Endodermal cell (in vitro differentiated cells): ENCODE results near the gene TMEM198. TPM values are rescaled to one million over a fixed set of nuclear protein-coding genes. Genes with fewer than 3 reads are reported as not detected.

Experiments
- DNase-seq: peaks from one replicate; pipeline ENCODE4 v3.0.0-alpha.2; 2017
- H3K27ac ChIP-seq: 2 replicates; pipeline ENCODE4 v1.5.1; 2013; ENCODE audit warnings: mild to moderate bottlenecking, low read depth, low read length, moderate library complexity
- H3K27me3 ChIP-seq: 2 replicates; pipeline ENCODE4 v1.6.1; 2013; ENCODE audit warnings: mild to moderate bottlenecking, low read length, moderate library complexity; ENCODE audit not compliant: insufficient read depth, control insufficient read depth, poor library complexity, severe bottlenecking
- H3K36me3 ChIP-seq: 2 replicates; pipeline ENCODE4 v1.7.0; 2013; ENCODE audit warnings: mild to moderate bottlenecking, low read length, moderate library complexity; ENCODE audit not compliant: control insufficient read depth, insufficient read depth
- H3K4me1 ChIP-seq: one replicate; pipeline ENCODE4 v1.7.0; 2013; ENCODE audit warnings: low read length; ENCODE audit not compliant: control insufficient read depth, insufficient read depth
- H3K4me3 ChIP-seq: 2 replicates; pipeline ENCODE4 v1.5.1; 2013; ENCODE audit warnings: mild to moderate bottlenecking, low read length, moderate library complexity
- H3K9ac ChIP-seq: 2 replicates; pipeline ENCODE4 v1.6.1; 2013; ENCODE audit warnings: mild to moderate bottlenecking, low read length, moderate library complexity; ENCODE audit not compliant: poor library complexity, severe bottlenecking; ENCODE audit errors: extremely low read depth
- H3K9me3 ChIP-seq: 2 replicates; pipeline ENCODE4 v1.6.1; 2013; ENCODE audit warnings: mild to moderate bottlenecking, low read length, moderate library complexity; ENCODE audit not compliant: control insufficient read depth
- H3K27ac Mint-ChIP-seq: 2 replicates; pipeline ENCODE4 v1.8.0; 2020; ENCODE audit warnings: mixed read lengths
- H3K27me3 Mint-ChIP-seq: 2 replicates; pipeline ENCODE4 v1.8.0; 2021; ENCODE audit warnings: mild to moderate bottlenecking, mixed read lengths; ENCODE audit not compliant: insufficient read depth
- H3K36me3 Mint-ChIP-seq: 2 replicates; pipeline ENCODE4 v1.8.0; 2020; ENCODE audit warnings: low read depth, mixed read lengths
- H3K4me1 Mint-ChIP-seq: 2 replicates; pipeline ENCODE4 v1.8.0; 2020; ENCODE audit warnings: mixed read lengths
- H3K4me3 Mint-ChIP-seq: 2 replicates; pipeline ENCODE4 v1.8.0; 2020; ENCODE audit warnings: mild to moderate bottlenecking, moderate library complexity, mixed read lengths
- H3K9me3 Mint-ChIP-seq: 2 replicates; pipeline ENCODE4 v1.8.0; 2020; ENCODE audit warnings: mild to moderate bottlenecking, mixed read lengths
- CTCF ChIP-seq: fragments of 200-600 bp; sonication (generic); conservative IDR thresholded peaks from 2 replicates; pipeline ENCODE4 v1.5.0; 2021; ENCODE audit warnings: antibody characterized with exemption, mild to moderate bottlenecking
- WGBS, 2 experiments: methylation state at CpG; one replicate each; pipeline versions ENCODE4 v1.1.5 to v1.1.7; 2013; ENCODE audit warnings: missing lambda C conversion rate in 2 of 2, mixed read lengths in 1 of 2; ENCODE audit not compliant: insufficient coverage in 1 of 2, insufficient read length in 1 of 2; 5-methylcytosine and 5-hydroxymethylcytosine counted together
- total RNA-seq, 2 donors: library from RNA; stranded (reverse); fragmentation: NEBNext Ultra II Directional in 1 of 2; extraction: Animal tissue kit (Norgen Biotek cat#: 25700) in 1 of 2; gene quantifications; 2 replicates in 1 of 2; 3 replicates in 1 of 2; pipeline ENCODE4 v1.2.1, GENCODE V29; 2021

The TMEM198 gene
- total RNA-seq, 2 donors from 2014 or later: 2.6 to 3.9 TPM

- peaks cover 51% of the 10 kb centered on the region for H3K36me3 Mint-ChIP-seq
- WGBS, 2 experiments: 93% methylated on average over 3 to 18 of the region's 20 CpGs
- H3K4me1 ChIP-seq: peaks cover 8% of the 10 kb centered on the region
- H3K4me1 Mint-ChIP-seq: peaks cover 29% of the 10 kb centered on the region
- no peaks in the 10 kb centered on the region for H3K9me3 ChIP-seq
- no peak overlapping the region for H3K9ac ChIP-seq
- H3K27me3 Mint-ChIP-seq: peaks cover 5% of the 10 kb centered on the region
- H3K9me3 Mint-ChIP-seq: no peaks in the 10 kb centered on the region
- no peak overlapping the region for H3K27ac ChIP-seq
- no peak overlapping the region for H3K4me3 ChIP-seq
- no peak for TF ChIP-seq CTCF
- H3K4me3 Mint-ChIP-seq: no peak overlapping the region
- no peaks in the 10 kb centered on the region for H3K27me3 ChIP-seq
- H3K36me3 ChIP-seq: no peaks in the 10 kb centered on the region
- no peak for DNase-seq
- H3K27ac Mint-ChIP-seq: no peak overlapping the region
Observed at GRCh38 chr2:219559156-219559915, 15.5 kb downstream of the TMEM198 start.

GRCh38 chr2:219560037-219560892 lies 16.4 kb downstream of the TMEM198 start:
- H3K9ac ChIP-seq: no peak overlapping the region
- 49 to 53% methylated on average over 2 to 7 of the region's 8 CpGs for WGBS, 2 experiments
- Mint-ChIP-seq H3K4me1 (peaks cover 29% of the 10 kb centered on the region), H3K27me3 (peaks cover 3% of the 10 kb centered on the region), H3K9me3 (no peaks in the 10 kb centered on the region), H3K27ac (peak overlapping the region; percentile 79), H3K4me3 (no peak overlapping the region), H3K36me3 (peaks cover 53% of the 10 kb centered on the region)
- peak; percentile 95 for TF ChIP-seq CTCF
- H3K36me3 ChIP-seq: no peaks in the 10 kb centered on the region
- no peaks in the 10 kb centered on the region for H3K9me3 ChIP-seq
- no peaks in the 10 kb centered on the region for H3K27me3 ChIP-seq
- DNase-seq: no peak
- no peak overlapping the region for H3K4me3 ChIP-seq
- H3K27ac ChIP-seq: no peak overlapping the region
- H3K4me1 ChIP-seq: peaks cover 8% of the 10 kb centered on the region

- 81% methylated on average over 3 of the region's 3 CpGs; no CpG with 5 or more reads in 1 of the 2 experiments for WGBS, 2 experiments
- peak overlapping the region; percentile 79 for H3K27ac Mint-ChIP-seq
- peaks cover 32% of the 10 kb centered on the region for H3K4me1 Mint-ChIP-seq
- H3K4me3 ChIP-seq: no peak overlapping the region
- H3K27me3 Mint-ChIP-seq: peaks cover 3% of the 10 kb centered on the region
- no peak for DNase-seq
- H3K36me3 ChIP-seq: no peaks in the 10 kb centered on the region
- no peak for TF ChIP-seq CTCF
- H3K36me3 Mint-ChIP-seq: peaks cover 55% of the 10 kb centered on the region
- H3K4me1 ChIP-seq: peaks cover 8% of the 10 kb centered on the region
- no peaks in the 10 kb centered on the region for H3K9me3 Mint-ChIP-seq
- H3K27me3 ChIP-seq: no peaks in the 10 kb centered on the region
- no peak overlapping the region for H3K27ac ChIP-seq
- no peak overlapping the region for H3K4me3 Mint-ChIP-seq
- H3K9ac ChIP-seq: no peak overlapping the region
- H3K9me3 ChIP-seq: no peaks in the 10 kb centered on the region
Observed at GRCh38 chr2:219560893-219561178, 17.0 kb downstream of the TMEM198 start.
